NCI-H774 (cell line): ENCODE measurements around the gene GTPBP4.
A peak's percentile ranks its signal among the peaks of the same experiment; 100 is the strongest.
"Not testable (repeated sequence)": the region's sequence is repeated elsewhere in the genome, so short reads cannot be mapped to it uniquely, and the experiment has no call there.

Experiments
- DNase-seq: peaks from one replicate; lab custom pipeline; 2025; lab: John Stamatoyannopoulos, UW

Gene GTPBP4

DNA sequence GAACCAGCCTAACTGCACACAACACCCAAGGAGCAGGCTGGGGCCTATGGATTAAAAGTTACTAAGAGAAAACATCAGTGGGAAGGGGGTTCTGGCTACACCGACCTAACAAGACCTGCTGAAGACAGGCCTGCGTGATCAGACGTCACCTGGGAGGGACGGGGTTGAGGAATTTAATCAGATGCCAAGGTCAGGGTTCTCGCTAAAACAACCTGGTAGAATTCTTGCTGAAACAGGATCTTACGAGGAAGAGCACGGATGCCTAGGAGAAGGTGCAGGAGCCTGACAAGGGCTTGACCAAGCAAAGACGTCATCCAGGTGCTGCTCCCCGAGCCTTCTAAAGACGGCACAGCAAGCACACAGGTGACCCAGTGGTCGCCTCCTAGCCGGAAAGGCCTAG lies 35.9 kb downstream of the GTPBP4 start:
- DNase-seq, result no peak

GRCh38 chr10:1025683-1026082 lies 37.4 kb downstream of the GTPBP4 start, which contains the start of gene IDI2:
Gene IDI2 (minus strand): TSS chr10:1025859. CDS start chr10:1024723, 1,136 bp downstream.
- DNase-seq, result no peak

DNA sequence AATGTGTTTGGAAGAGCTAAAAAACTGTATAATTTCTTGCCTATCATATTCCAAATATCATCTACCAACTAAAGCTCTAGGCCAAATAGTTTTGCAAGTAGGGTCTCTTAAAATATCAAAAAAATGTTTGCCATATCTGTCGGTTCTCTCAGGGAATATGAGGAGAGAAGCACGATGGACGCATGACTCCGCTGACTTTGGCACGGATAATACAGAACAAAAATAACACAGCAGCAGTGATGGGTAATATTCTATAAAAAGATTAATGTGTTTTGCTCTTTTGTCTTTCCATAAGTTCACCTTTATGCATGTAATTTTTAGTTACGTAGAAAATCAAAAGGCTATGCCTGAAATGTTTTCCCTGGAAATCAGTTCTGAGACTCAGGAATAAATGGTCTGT lies 38.3 kb downstream of the GTPBP4 start:
- DNase-seq, result no peak

DNA sequence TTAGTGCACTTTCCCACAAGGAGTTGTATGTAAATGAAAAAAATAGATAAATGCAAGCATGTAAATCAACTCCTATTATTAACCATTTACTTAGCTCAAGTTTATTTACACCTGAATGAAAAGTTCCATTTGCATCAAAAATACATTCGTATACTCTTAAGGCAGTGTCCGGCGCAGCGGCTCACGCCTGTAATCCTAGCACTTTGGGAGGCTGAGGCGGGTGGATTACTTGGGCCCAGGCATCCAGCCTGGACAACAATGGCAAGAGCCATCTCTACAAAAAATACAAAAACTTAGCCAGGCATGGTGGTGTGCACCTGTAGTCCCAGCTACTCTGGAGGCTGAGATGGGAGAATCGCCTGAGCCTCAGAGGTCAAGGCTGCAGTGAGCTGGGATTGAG lies 41.6 kb downstream of the GTPBP4 start:
- no peak for DNase-seq

DNA sequence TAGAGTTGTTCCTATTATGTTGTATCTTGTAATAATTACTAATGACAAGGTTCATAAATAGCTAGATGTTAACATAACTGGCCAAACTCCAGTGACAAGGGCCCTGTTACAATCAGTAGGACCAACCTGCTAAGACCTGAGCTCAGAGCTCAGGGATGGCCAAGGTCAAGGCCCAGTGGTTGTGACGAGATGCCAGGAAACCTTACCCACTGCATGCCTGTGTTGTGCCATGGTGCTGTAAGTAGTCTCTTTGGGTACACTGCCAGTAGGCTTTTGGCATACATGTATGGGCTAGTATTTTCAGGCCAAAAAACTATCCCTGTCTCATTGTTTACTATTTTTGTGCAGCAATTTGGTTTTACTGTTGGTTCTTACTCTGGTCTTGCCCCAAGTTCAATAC lies 45.4 kb downstream of the GTPBP4 start:
- no peak for DNase-seq

DNA sequence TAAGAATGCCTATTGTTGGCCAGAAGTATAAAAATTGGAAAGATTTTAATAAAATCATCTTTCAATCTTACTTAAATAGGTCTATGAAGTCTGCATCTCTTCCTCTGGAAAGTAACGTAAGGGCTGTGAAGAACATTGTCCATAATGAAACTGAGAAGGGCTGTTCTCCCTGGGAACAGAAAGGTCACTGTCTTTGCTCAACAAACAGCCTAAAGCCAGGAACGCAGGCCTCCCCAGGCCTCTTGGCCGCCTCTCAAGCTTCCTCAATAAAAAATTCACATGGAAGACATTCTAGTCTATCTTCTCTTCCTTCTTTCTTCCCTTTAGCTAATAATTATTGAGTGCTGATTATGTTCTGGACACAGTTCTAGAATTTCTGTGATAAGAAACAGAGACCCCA lies 46.5 kb downstream of the GTPBP4 start:
- DNase-seq, result no peak

GRCh38 chr10:1035201-1035600 lies 47.0 kb downstream of the GTPBP4 start:
- no peak for DNase-seq

DNA sequence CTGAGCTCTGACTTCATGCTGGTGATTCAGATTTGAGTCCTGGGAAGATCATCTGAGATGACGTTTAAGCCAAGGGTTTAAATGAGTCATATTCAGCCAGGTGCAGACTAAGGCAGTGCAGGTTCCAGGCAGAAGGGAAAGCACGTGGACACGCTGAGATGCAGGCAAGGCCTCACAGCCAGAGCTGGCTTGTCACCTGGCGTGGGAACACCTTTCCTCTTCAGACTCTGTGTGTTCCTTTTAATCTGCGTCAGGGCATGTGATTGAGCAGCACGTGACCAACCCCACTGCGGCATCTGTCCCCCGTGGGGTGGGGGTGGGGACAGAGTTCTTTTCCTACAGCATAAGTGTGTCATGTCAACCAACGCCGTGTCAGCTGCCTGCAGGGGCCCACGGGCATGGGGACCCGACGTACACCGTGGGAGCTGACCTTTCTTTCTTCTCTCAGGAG lies 48.1 kb downstream of the GTPBP4 start:
- DNase-seq, result no peak

DNA sequence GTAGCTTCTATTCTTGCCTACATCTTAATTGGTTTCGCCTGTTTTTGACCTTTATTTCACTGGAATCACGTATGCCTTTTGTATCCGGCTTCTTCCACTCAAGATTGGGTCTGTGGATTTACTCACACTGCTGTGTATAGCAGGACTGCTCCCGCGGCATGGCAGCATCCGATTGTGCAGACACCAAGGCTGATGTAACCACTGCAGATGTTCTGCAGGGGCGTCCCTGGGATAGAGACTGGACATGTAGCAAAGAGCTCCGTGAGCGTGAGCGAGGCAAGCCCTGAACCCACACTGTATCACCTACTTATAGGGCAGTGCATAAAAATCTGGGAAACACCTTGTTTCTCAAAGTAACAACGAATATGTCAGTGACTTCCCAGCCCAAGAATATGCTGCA lies 48.9 kb downstream of the GTPBP4 start:
- DNase-seq, result no peak

GRCh38 chr10:1038769-1039168 lies 50.5 kb downstream of the GTPBP4 start:
- DNase-seq, result not testable (repeated sequence)

GRCh38 chr10:1040133-1040532 lies 51.9 kb downstream of the GTPBP4 start:
- no peak for DNase-seq

DNA sequence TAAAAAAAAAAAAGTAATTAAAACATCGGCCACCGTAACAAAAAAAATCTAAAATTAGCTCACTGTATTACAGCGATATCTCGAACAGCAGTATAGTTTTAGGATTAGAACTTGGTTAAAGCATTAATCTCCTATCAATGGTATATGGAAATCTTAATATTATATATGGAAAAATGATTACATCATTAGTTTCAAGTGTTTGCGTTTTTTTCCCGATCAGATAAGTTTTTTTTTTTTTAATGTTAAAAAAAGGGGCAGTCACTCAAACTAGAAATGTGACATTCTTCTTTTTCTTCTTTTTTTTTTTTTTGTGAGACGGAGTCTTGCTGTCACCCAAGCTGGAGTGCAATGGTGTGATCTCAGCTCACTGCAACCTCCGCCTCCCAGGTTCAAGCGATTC lies 53.3 kb downstream of the GTPBP4 start:
- DNase-seq, result no peak

GRCh38 chr10:1043532-1043995 lies 55.3 kb downstream of the GTPBP4 start:
- DNase-seq, result no peak

GRCh38 chr10:1044146-1044545 lies 55.9 kb downstream of the GTPBP4 start:
- DNase-seq, result no peak

DNA sequence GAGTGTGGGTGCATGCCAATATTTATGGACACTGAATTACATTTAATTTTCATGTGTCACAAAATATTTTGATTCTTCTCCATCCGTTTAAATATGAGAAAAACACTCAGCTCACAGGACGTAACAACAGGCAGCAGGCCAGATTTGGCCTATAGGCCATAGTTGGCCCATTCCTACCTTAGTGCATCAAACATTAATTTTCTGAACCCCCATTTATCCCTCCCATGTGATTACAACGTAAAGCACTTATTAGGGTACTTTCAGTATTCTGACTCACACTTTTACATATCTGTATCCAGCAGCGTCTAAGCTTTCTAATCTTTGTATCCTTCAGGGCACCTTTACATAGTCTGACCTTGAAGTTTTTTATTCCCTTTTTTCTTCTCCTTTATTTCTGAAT lies 56.7 kb downstream of the GTPBP4 start:
- DNase-seq, result no peak

GRCh38 chr10:1045415-1045814 lies 57.2 kb downstream of the GTPBP4 start:
- no peak for DNase-seq

GRCh38 chr10:1047937-1048336 lies 59.7 kb downstream of the GTPBP4 start:
- DNase-seq, result no peak

GRCh38 chr10:1048349-1048731 lies 60.1 kb downstream of the GTPBP4 start:
- DNase-seq, result no peak

DNA sequence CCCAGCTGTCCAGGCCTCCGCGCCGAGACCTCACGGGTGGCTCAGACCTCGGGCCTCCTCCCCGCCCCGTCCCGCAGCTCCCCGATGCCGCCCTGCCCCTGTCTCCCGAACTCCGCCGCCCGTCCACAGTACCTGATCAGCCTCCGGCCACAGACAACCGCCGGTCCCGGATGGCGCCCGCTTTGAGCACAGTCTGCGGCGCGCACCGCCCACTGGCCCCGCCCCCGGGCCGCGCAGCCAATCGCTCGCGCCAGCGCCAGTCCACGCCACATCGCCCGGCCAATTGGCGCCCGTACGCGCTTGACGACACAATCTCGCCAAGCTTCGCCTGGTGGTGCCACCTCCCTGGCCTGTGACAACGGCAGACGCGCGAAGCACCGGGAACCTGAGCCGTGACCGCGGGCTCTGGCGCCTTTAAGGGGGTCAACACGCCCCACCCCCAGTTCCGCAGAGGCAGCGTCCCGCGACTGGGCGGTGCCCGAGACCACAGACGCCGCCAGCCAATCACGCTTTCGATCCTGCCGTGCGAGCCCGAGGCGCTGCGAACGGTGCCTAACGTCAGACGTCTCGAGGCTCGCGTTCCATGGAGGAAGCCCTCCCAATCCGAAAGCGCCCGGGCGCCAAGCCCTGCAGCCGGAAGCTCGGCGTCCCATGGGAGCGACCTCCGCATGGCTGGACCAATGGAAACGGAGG lies 60.6 kb downstream of the GTPBP4 start, which contains the start of gene IDI1:
IDI1 (minus strand) TSS at position 388 of the 693 bp plus-strand sequence; CDS start at position 272, 116 bp downstream.
- DNase-seq, result peak; percentile 98

GRCh38 chr10:1049425-1049958 lies 61.3 kb downstream of the GTPBP4 start:
- DNase-seq, result no peak

- DNase-seq, result no peak
Observed at GRCh38 chr10:1050145-1050544, 61.9 kb downstream of the GTPBP4 start.

DNA sequence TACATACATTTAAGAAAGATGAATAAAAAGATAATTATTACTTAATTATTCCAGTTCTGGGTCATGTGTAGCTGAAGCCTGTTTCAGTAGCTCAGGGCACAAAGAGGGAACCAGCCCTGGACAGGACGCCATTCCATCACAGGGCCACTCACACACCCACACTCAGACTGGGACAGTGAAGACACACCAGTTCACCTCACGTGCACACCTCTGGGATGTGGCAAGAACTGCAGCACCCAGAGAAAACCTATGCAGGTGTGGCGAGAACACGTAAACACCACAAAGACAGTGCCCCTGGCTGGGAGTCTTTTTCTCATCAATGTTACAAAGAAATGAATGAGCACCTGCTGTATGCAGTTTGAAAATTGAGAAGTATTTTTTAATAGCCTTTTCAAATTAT lies 62.3 kb downstream of the GTPBP4 start:
- DNase-seq, result no peak

DNA sequence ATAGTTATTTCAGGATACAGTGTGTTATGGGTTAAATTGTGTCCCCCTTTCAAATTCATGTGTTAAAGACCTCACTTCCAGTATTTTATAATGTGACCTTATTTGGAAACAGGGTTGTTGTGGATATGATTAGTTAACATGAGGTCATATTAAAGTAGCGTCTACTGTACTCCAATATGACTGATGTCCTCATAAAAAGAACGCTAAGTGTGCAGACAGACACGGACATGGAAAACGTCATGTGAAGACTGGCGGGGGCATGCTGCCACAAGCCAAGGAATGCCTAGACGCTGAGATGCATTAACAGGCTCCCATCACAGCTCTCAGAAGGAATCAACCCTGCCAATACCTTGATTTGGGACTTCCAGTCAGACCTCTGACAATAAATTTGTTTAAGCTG lies 66.5 kb downstream of the GTPBP4 start:
- DNase-seq, result no peak
